Right lobe of liver (tissue), 6 donors: ENCODE results near the gene GPBP1. TPM values are rescaled to one million over a fixed set of nuclear protein-coding genes. Genes with fewer than 3 reads are reported as not detected.

Source experiments
- ATAC-seq, 4 donors: fragments of 200-7000 bp; cut with Tn5 transposase; one replicate each; pipeline ENCODE4 v1.9.1; 2020; ENCODE audit warnings: mild to moderate bottlenecking in 4 of 4, moderate library complexity in 4 of 4
- DNase-seq, 3 donors: peaks; one replicate each; pipeline ENCODE4 v3.0.0-alpha.2; 2020
- H3K27ac ChIP-seq, 3 donors: fragments of 200-600 bp; one replicate each; pipeline ENCODE4 v1.8.0; 2022
- H3K27me3 ChIP-seq, 2 donors: fragments of 200-600 bp; one replicate each; pipeline ENCODE4 v1.8.0; 2022
- H3K36me3 ChIP-seq, 4 donors: fragments of 200-600 bp; sonication (generic) in 1 of 4; one replicate each; pipeline versions ENCODE4 v1.5.1 to v1.8.0; 2017 to 2022; ENCODE audit warnings: control low read depth in 1 of 4
- H3K4me1 ChIP-seq, 4 donors: fragments of 200-600 bp; sonication (generic) in 1 of 4; one replicate each; pipeline versions ENCODE4 v1.5.1 to v1.8.0; 2017 to 2022; ENCODE audit warnings: control low read depth in 1 of 4
- H3K4me3 ChIP-seq, 3 donors: fragments of 200-600 bp; one replicate each; pipeline ENCODE4 v1.8.0; 2022
- H3K9me3 ChIP-seq, 4 donors: fragments of 200-600 bp; sonication (generic) in 1 of 4; one replicate each; pipeline versions ENCODE4 v1.5.1 to v1.8.0; 2017 to 2022; ENCODE audit warnings: control low read depth in 1 of 4
- CTCF ChIP-seq, 4 donors: fragments of 200-600 bp in 3 of 4; fragments of 450-650 bp in 1 of 4; IDR thresholded peaks; one replicate each; pipeline versions ENCODE4 v1.5.1 to v1.8.0; 2016 to 2022; ENCODE audit warnings: antibody characterized with exemption in 4 of 4, mild to moderate bottlenecking in 2 of 4
- POLR2A ChIP-seq: fragments of 450-650 bp; IDR thresholded peaks from one replicate; pipeline ENCODE4 v1.6.1; 2017; ENCODE audit warnings: antibody characterized with exemption, mild to moderate bottlenecking
- WGBS: methylation state at CpG from one replicate; pipeline ENCODE4 v1.1.6; 2018; ENCODE audit warnings: low coverage, low lambda C conversion rate; ENCODE audit not compliant: insufficient coverage; ENCODE audit errors: missing lambda C conversion rate; 5-methylcytosine and 5-hydroxymethylcytosine counted together
- intact Hi-C, 2 donors: fragments of 100-400 bp; cut with DNase I; formaldehyde crosslinking; loops; one replicate each; pipeline versions ENCODE4 v1.11.2 to v1.14.1; 2022
- total RNA-seq, 6 experiments: library from RNA; depleted of rRNA in 2 of 6; stranded (reverse); fragments of >200 nt in 2 of 6; fragmentation: NEBNext Ultra II Directional in 3 of 6; extraction: Animal tissue kit (Norgen Biotek cat#: 25700) in 3 of 6; gene quantifications; one replicate each; pipeline versions ENCODE4 v1.1.0 to v1.2.4, GENCODE V29; 2016 to 2023
- donor health status: DM: no; HTN: yes; CAD: no.
- donor health status: DM: no; HTN: no; CAD: no.
- donor health status: DM: no; HTN: no; CAD: no.
- donor health status: DM: no; HTN: yes; CAD: no.
- donor health status: DM: no; HTN: yes; CAD: no.

GPBP1 gene
- total RNA-seq, 6 experiments from 2014 or later, result 19.5 to 28.2 (median 24.9) TPM

GRCh38 chr5:57244331-57244730, 70.5 kb downstream of the GPBP1 start:
- ATAC-seq, result no peak
- TF ChIP-seq POLR2A (no peak), CTCF (IDR thresholded peaks at IDR 0.05) (no peak)

GRCh38 chr5:57246426-57246825, 72.6 kb downstream of the GPBP1 start:
- no peak for DNase-seq
- H3K27me3 ChIP-seq, result no peaks in the 10 kb centered on the region
- ATAC-seq, result no peak
- no peak overlapping the region for H3K27ac ChIP-seq
- TF ChIP-seq POLR2A, result no peak
- TF ChIP-seq CTCF (IDR thresholded peaks at IDR 0.05), result no peak
- no peak overlapping the region for H3K4me3 ChIP-seq
- 96% methylated on average over 2 of the region's 2 CpGs for WGBS
- peaks cover 0 to 46% (median 14%) of the 10 kb centered on the region in 4 donors for H3K36me3 ChIP-seq
- intact Hi-C loops, result no loop called here
- H3K9me3 ChIP-seq, result no peaks in the 10 kb centered on the region
- peaks cover 0 to 2% (median 0%) of the 10 kb centered on the region in 4 donors for H3K4me1 ChIP-seq

More at GRCh38 chr5:57244331-57244730, 70.5 kb downstream of the GPBP1 start:
- Histone ChIP-seq H3K27ac (no peak overlapping the region), H3K27me3 (no peaks in the 10 kb centered on the region), H3K36me3 (peaks cover 0 to 29% (median 11%) of the 10 kb centered on the region in 4 donors), H3K4me3 (no peak overlapping the region), H3K4me1 (peaks cover 0 to 2% (median 0%) of the 10 kb centered on the region in 4 donors), H3K9me3 (no peaks in the 10 kb centered on the region)
- intact Hi-C loops, result no loop called here
- DNase-seq, result no peak

- intact Hi-C loops, result no loop called here
- H3K4me3 ChIP-seq, result no peak overlapping the region
- no peaks in the 10 kb centered on the region for H3K9me3 ChIP-seq
- ATAC-seq, result no peak
- no peak for DNase-seq
- TF ChIP-seq POLR2A, result no peak
- TF ChIP-seq CTCF (IDR thresholded peaks at IDR 0.05), result no peak
- no peaks in the 10 kb centered on the region for H3K4me1 ChIP-seq
- H3K27ac ChIP-seq, result no peak overlapping the region
- H3K27me3 ChIP-seq, result no peaks in the 10 kb centered on the region
- peaks cover 0 to 50% (median 16%) of the 10 kb centered on the region in 4 donors for H3K36me3 ChIP-seq
- 100% methylated on average over 1 of the region's 2 CpGs for WGBS
Observed at GRCh38 chr5:57247765-57248164, 73.9 kb downstream of the GPBP1 start.

- WGBS, result 62% methylated on average over 8 of the region's 8 CpGs
- no peak for TF ChIP-seq POLR2A
- no peak for TF ChIP-seq CTCF (IDR thresholded peaks at IDR 0.05)
Observed at GRCh38 chr5:57249265-57249874, 75.5 kb downstream of the GPBP1 start.

More at GRCh38 chr5:57249265-57249874, 75.5 kb downstream of the GPBP1 start:
- H3K36me3 ChIP-seq, result peaks cover 0 to 59% (median 16%) of the 10 kb centered on the region in 4 donors
- no peak overlapping the region for H3K4me3 ChIP-seq
- no peak overlapping the region for H3K27ac ChIP-seq
- H3K4me1 ChIP-seq, result no peaks in the 10 kb centered on the region
- intact Hi-C loops, result no loop called here
- ATAC-seq (peak in 1 of 4 donors; percentile 37), DNase-seq (no peak)
- H3K27me3 ChIP-seq, result no peaks in the 10 kb centered on the region
- no peaks in the 10 kb centered on the region for H3K9me3 ChIP-seq
